Activated effector memory CD4-positive, alpha-beta T cell treated with anti-CD3 and anti-CD28 coated beads, Interleukin-2, amount 50 U/mL, for 16 hours (primary cell): ENCODE measurements around the gene CROCC.
"Not testable (repeated sequence)": the region's sequence is repeated elsewhere in the genome, so short reads cannot be mapped to it uniquely, and the experiment has no call there.

Source experiments
- DNase-seq: peaks from one replicate; pipeline ENCODE4 v3.0.0-alpha.2; 2020

The CROCC gene, protein sequence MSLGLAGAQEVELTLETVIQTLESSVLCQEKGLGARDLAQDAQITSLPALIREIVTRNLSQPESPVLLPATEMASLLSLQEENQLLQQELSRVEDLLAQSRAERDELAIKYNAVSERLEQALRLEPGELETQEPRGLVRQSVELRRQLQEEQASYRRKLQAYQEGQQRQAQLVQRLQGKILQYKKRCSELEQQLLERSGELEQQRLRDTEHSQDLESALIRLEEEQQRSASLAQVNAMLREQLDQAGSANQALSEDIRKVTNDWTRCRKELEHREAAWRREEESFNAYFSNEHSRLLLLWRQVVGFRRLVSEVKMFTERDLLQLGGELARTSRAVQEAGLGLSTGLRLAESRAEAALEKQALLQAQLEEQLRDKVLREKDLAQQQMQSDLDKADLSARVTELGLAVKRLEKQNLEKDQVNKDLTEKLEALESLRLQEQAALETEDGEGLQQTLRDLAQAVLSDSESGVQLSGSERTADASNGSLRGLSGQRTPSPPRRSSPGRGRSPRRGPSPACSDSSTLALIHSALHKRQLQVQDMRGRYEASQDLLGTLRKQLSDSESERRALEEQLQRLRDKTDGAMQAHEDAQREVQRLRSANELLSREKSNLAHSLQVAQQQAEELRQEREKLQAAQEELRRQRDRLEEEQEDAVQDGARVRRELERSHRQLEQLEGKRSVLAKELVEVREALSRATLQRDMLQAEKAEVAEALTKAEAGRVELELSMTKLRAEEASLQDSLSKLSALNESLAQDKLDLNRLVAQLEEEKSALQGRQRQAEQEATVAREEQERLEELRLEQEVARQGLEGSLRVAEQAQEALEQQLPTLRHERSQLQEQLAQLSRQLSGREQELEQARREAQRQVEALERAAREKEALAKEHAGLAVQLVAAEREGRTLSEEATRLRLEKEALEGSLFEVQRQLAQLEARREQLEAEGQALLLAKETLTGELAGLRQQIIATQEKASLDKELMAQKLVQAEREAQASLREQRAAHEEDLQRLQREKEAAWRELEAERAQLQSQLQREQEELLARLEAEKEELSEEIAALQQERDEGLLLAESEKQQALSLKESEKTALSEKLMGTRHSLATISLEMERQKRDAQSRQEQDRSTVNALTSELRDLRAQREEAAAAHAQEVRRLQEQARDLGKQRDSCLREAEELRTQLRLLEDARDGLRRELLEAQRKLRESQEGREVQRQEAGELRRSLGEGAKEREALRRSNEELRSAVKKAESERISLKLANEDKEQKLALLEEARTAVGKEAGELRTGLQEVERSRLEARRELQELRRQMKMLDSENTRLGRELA (N-terminal part only)

DNA sequence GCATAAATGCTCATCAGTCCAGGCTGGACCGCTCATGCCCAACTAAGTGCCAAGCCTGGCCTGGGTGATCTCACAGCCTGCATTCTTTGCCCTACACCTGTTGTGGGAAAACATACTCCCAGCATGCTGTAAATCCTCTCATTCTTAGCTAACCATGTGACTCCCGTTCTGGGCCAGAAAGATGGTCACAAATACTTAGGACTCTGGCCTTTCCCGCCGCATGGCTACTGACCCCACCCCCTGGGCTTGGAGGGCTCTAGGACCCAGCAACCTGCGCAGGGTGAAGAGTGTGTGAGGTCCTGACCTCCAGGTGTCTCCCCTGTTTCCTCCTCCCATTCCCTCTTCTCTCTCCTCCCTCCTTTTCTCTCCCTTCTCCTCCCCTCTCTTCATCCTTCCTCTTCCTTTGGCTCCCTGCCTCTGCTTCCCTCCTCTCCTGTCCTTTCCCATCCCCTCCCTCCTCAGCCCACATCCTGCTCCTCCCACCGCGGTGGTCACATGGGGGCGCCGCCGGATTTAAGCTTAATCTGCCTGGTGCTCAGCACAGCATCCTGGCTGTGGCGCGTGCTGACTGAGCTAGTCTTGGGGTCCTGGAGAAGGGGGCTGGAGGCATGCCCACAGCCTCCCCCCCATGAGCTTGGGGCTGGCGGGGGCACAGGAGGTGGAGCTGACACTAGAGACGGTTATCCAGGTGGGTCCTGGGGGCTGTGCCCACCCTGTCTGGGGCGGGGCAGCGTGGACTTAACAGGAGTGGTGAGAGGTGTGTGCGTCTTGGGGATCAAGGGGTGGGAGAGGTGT, at the start of gene CROCC:
CROCC (plus strand) TSS at position 541 of the 795 bp plus-strand sequence; CDS start at position 629, 88 bp downstream.
- DNase-seq, result no peak

- DNase-seq, result peak; percentile 70
Measured at GRCh38 chr1:16872152-16873075, 49.3 kb upstream of the CROCC start.

- peak; percentile 86 for DNase-seq
Measured at GRCh38 chr1:16873076-16873879, 48.5 kb upstream of the CROCC start.

DNA sequence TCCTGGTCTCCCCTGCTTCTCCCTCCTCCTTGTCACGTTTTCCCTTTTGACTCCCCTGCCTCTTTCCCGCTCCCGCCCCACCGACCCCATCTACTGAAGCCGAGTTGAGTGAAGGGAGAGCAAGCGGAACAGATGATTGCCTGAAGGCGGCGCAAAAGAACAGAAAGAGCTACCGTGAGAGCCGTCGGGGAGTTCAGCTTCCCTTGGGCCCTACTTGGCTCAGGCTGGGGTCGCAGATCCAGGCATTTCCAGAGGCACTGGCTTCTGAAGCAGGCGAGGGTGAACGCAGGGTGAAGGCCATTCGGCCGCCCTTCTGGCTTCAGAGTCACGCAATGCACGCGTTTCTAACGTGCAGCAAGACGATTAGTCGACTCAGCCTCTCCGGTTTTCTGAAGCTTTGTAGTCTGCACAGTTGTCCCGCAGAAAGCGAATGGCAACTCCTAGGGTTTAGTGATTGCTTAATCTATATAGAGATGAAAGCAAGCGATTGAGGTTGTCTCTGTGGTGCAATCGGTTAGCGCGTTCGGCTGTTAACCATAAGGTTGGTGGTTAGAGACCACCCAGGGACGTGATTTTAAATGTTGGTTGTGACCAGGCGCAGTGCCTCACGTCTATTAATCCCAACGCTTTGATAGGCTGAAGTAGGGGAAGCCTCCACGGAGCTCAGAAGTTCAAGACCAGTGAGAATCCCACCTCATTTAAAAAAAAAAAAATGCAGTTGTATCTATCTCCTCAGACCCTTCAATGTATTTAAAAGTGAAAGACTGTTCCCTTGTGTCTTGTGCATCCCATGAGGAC, 46.6 kb upstream of the CROCC start:
- DNase-seq, result not testable (repeated sequence)

- DNase-seq, result not testable (repeated sequence)
Measured at GRCh38 chr1:16881742-16882141, 40.0 kb upstream of the CROCC start.

DNA sequence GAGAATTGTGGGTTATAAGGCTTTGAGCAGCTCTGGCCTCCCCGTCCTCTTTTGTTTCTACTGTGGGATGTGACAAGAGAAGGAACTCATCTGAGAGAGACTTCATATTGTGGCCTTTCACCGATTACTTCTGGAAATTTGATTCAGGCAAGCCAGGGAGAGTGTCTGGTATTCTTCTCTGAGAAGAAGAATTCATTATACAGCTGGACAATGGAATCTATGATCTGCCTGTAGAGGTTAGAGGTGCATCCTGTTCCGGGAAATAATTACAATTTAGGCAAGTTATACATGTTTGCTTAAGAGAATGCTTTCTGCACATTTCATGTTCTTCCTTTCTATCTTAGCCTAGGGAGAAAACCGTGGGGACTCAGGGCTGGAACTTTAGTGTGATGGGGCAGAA, 38.7 kb upstream of the CROCC start:
- DNase-seq, result no peak

DNA sequence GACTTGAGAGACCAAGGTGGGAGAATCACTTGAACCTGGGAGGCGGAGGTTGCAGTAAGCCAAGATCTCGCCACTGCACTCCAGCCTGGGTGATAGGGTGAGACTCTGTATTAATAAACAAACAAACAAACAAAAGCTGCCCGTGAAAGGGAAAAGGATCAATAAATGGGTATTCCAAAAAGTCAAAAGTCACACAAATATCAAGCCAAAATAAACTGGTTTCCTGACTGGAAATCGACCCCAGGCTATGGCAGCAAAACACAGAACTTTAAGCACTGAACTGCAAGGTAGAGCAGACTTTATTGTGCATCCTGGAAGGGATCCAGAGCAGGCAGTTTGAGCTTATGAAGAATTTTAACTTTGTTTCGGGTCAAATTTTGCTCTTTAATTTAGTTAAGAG, 37.2 kb upstream of the CROCC start:
- DNase-seq, result not testable (repeated sequence)

- DNase-seq, result no peak
Measured at GRCh38 chr1:16886860-16887605, 34.7 kb upstream of the CROCC start.

- DNase-seq, result peak; percentile 82
Measured at GRCh38 chr1:16888860-16889816, 32.6 kb upstream of the CROCC start.

- DNase-seq, result not testable (repeated sequence)
Measured at GRCh38 chr1:16890539-16891021, 31.2 kb upstream of the CROCC start.

- DNase-seq, result not testable (repeated sequence)
Measured at GRCh38 chr1:16891057-16891456, 30.7 kb upstream of the CROCC start.

DNA sequence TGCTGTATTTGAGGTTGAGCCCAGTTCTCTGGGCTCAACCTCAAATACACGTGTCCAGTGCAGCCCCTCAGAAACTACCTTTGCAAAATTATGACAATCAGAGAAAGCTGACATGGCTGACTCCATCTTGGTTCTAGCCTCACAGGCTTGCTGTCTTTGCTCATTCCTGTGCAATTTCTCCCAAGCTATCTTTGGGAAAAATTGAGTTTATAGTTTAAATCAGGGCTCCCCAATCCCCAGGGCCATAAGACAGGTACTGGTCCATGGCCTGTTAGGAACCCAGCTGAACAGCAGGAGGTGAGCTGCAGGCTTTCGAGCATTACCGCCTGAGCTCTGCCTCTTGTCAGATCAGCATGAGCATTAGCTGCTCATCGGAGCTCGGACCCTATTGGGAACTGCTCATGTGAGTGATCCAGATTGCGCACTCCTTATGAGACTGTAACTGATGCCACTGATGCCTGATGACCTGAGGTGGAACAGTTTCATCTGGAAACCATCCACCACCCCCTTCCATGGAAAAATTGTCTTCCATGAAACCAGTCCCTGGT, 28.7 kb upstream of the CROCC start:
- not testable (repeated sequence) for DNase-seq

- DNase-seq, result not testable (repeated sequence)
Measured at GRCh38 chr1:16893796-16894195, 27.9 kb upstream of the CROCC start.

- DNase-seq, result not testable (repeated sequence)
Measured at GRCh38 chr1:16894338-16894737, 27.4 kb upstream of the CROCC start.

GRCh38 chr1:16895233-16895597, 26.5 kb upstream of the CROCC start:
- not testable (repeated sequence) for DNase-seq

DNA sequence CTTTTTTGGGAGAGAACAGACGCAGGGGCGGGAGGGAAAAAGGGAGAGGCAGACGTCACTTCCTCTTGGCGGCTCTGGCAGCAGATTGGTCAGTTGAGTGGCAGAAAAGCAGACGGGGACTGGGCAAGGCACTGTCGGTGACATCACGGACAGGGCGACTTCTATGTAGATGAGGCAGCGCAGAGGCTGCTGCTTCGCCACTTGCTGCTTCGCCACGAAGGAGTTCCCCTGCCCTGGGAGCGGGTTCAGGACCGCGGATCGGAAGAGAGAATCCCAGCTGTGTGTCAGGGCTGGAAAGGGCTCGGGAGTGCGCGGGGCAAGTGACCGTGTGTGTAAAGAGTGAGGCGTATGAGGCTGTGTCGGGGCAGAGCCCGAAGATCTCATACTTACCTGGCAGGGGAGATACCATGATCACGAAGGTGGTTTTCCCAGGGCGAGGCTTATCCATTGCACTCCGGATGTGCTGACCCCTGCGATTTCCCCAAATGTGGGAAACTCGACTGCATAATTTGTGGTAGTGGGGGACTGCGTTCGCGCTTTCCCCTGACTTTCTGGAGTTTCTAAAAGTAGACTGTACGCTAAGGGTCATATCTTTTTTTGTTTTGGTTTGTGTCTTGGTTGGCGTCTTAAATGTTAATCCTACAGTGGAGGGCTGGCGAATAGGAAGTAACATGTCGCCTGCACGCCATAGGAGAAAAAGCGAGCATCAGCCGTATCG, 26.0 kb upstream of the CROCC start, which contains the start of gene RNU1-2:
RNU1-2 (plus strand) TSS at position 383 of the 718 bp plus-strand sequence.
- DNase-seq, result peak; percentile 94
